Metanephros (tissue), 1 donor: Measurements from ENCODE around the gene SNX30. TPM values are rescaled to one million over a fixed set of nuclear protein-coding genes. Genes with fewer than 3 reads are reported as not detected.

ENCODE experiments used
- total RNA-seq: library from RNA; depleted of rRNA; stranded (reverse); fragments of >200 nt; gene quantifications from one replicate; pipeline ENCODE4 v1.2.3, GENCODE V29; 2014

Gene SNX30, protein sequence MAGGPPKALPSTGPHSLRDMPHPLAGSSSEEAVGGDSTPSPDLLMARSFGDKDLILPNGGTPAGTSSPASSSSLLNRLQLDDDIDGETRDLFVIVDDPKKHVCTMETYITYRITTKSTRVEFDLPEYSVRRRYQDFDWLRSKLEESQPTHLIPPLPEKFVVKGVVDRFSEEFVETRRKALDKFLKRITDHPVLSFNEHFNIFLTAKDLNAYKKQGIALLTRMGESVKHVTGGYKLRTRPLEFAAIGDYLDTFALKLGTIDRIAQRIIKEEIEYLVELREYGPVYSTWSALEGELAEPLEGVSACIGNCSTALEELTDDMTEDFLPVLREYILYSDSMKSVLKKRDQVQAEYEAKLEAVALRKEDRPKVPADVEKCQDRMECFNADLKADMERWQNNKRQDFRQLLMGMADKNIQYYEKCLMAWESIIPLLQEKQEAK
- total RNA-seq = 23.7 TPM

GRCh38 chr9:112750016-112750763 is at the start of gene SNX30:
TSS of gene SNX30 (plus strand) at chr9:112750760. CDS start at chr9:112751002, 242 bp downstream.

DNA sequence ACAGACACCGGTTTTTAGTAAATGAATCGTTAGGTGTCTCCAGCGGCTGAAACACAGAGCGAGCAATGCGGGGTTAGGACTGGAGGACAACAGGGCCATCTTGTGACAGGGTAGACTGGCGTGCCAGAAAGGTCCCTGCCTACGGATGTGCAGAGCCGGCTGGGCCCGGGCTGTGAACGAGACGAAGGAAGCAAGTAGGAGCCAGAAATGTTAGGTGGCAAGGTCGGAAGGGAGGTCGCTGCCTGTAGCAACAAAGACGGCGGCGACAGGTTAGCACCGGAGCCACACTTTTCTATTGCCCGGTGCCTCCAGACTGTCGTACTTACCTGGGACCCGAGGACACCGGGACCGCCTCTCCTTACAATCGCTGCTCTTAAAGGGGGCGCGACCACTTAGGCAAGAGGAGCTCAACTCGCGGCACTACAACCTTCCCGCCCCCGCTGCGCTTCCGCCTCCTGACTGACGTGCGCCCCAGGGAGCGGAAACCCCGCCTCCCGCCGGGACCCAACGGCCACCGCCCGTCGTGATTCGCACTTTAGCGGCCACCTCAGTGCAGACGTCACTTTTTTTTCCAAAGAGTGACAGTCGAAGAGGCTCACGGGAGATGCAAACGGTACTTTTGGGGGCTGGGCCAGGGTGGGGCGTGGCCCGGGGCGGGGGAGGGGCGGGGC is 32.8 kb upstream of the SNX30 start, which contains the start of gene INIP:
Gene INIP (minus strand): TSS at position 457 of the 671 bp plus-strand sequence. CDS start 1,632 bp downstream, outside the sequence.

DNA sequence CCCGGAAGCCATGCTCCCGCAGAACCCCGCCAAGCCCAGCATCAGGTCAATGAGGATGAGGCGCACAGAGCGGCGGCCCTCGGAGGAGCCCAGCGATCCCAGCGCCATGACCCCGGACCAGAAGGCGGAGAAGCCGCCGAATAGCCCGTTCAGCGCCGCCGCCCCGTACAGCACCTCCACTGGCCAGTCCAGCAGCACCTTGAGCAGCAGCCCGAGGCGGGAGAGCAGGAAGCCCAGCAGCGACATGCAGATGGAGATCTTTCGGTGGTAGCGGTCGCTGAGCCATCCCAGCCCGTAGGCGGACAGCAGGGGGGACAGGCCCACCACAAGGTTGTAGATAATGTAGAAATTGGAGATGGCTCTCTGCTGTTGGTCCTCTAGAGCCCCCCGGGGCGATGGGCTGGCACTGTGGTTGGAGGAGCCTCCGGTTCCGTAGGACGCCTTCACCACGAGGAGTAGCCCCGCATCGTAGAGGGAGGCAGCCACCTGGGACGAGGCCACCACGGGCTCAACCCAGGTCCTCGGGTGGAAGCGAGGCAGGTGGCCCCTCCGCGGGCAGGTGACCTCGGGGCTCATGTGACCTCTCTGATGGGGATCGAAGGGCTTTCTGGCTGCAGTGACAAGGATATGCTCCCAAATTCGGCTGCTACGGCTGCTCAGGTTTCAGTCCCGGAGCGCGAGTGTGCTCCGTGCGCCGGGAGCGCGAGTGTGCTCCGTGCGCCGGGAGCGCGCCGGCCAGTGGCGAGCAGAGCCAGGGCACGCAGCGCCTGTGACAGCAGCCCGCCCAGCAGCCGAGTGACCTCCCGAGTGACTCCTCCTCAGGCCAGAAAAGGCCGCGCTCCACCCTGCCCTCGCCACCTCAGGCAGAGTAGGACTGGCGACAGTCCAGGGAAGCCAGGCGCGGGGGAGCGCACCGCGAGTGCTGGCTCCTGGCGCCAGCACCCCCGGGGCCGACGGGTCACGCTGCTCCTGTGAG is 139.8 kb downstream of the SNX30 start, which contains the start of gene SLC46A2:
Gene SLC46A2 (minus strand): TSS at position 771 of the 976 bp plus-strand sequence. CDS start 195 bp downstream, at position 576.

Other genes starting within 250 kb of the SNX30 start
- 25.2 TPM for gene INIP, start 32.6 kb upstream of the SNX30 start, total RNA-seq
- gene SLC46A2, start 140.1 kb downstream of the SNX30 start, total RNA-seq = 0.64 TPM